Measurements from ENCODE around the gene AASDH.
"Not testable (repeated sequence)": the region's sequence is repeated elsewhere in the genome, so short reads cannot be mapped to it uniquely, and the experiment has no call there.

Gene AASDH

GRCh38 chr4:56375458-56375857 is 11.8 kb downstream of the AASDH start:
- CTCF ChIA-PET = no interaction called here
- no peak for DNase-seq (ENCODE audit: low spot score)
- POLR2A ChIA-PET (ENCODE audit: low non-redundant PET) = no interaction called here
- no peak overlapping the region for H3K27ac ChIP-seq
- TF ChIP-seq CTCF (conservative IDR thresholded peaks at IDR 0.05; ENCODE audit: low read depth) = no peak

GRCh38 chr4:56374956-56375355 is 12.3 kb downstream of the AASDH start:
- no peak for TF ChIP-seq CTCF (conservative IDR thresholded peaks at IDR 0.05; ENCODE audit: low read depth)
- POLR2A ChIA-PET (ENCODE audit: low non-redundant PET) = no interaction called here

GRCh38 chr4:56372774-56373173 is 14.5 kb downstream of the AASDH start:
- no peak overlapping the region for H3K27ac ChIP-seq
- ChIA-PET CTCF (no interaction called here), POLR2A (ENCODE audit: low non-redundant PET) (no interaction called here)
- no peak for TF ChIP-seq CTCF (conservative IDR thresholded peaks at IDR 0.05; ENCODE audit: low read depth)
- DNase-seq (ENCODE audit: low spot score) = no peak

More at GRCh38 chr4:56374956-56375355, 12.3 kb downstream of the AASDH start:
- CTCF ChIA-PET = no interaction called here
- no peak overlapping the region for H3K27ac ChIP-seq
- DNase-seq (ENCODE audit: low spot score) = no peak

- no peak overlapping the region for H3K27ac ChIP-seq
- ChIA-PET POLR2A (ENCODE audit: low non-redundant PET) (no interaction called here), CTCF (no interaction called here)
- no peak for DNase-seq (ENCODE audit: low spot score)
- TF ChIP-seq CTCF (conservative IDR thresholded peaks at IDR 0.05; ENCODE audit: low read depth) = no peak
Measured at GRCh38 chr4:56371426-56372220, 15.7 kb downstream of the AASDH start.

GRCh38 chr4:56370377-56370776 is 16.9 kb downstream of the AASDH start:
- ChIA-PET CTCF (no interaction called here), POLR2A (ENCODE audit: low non-redundant PET) (no interaction called here)
- TF ChIP-seq CTCF (conservative IDR thresholded peaks at IDR 0.05; ENCODE audit: low read depth) = no peak
- H3K27ac ChIP-seq = no peak overlapping the region
- DNase-seq (ENCODE audit: low spot score) = no peak

GRCh38 chr4:56362981-56363380 is 24.3 kb downstream of the AASDH start:
- POLR2A ChIA-PET (ENCODE audit: low non-redundant PET); DNase-seq (ENCODE audit: low spot score); H3K27ac ChIP-seq; CTCF ChIA-PET: not testable (repeated sequence)

- no peak overlapping the region for H3K27ac ChIP-seq
- ChIA-PET POLR2A (ENCODE audit: low non-redundant PET) (no interaction called here), CTCF (no interaction called here)
- DNase-seq (ENCODE audit: low spot score) = no peak
- no peak for TF ChIP-seq CTCF (conservative IDR thresholded peaks at IDR 0.05; ENCODE audit: low read depth)
Measured at GRCh38 chr4:56360071-56360470, 27.2 kb downstream of the AASDH start.

Measured in RWPE1 (cell line).